AG08396 (cell line): ENCODE results near the gene SHMT2.

ENCODE experiments used
- DNase-seq: peaks from one replicate; pipeline ENCODE4 v3.0.0; 2012; ENCODE audit warnings: low spot score, mixed read lengths

SHMT2 gene

GRCh38 chr12:57215065-57215464 is 14.4 kb upstream of the SHMT2 start:
- no peak for DNase-seq

GRCh38 chr12:57215668-57216013 is 13.9 kb upstream of the SHMT2 start:
- peak; percentile 66 for DNase-seq

DNA sequence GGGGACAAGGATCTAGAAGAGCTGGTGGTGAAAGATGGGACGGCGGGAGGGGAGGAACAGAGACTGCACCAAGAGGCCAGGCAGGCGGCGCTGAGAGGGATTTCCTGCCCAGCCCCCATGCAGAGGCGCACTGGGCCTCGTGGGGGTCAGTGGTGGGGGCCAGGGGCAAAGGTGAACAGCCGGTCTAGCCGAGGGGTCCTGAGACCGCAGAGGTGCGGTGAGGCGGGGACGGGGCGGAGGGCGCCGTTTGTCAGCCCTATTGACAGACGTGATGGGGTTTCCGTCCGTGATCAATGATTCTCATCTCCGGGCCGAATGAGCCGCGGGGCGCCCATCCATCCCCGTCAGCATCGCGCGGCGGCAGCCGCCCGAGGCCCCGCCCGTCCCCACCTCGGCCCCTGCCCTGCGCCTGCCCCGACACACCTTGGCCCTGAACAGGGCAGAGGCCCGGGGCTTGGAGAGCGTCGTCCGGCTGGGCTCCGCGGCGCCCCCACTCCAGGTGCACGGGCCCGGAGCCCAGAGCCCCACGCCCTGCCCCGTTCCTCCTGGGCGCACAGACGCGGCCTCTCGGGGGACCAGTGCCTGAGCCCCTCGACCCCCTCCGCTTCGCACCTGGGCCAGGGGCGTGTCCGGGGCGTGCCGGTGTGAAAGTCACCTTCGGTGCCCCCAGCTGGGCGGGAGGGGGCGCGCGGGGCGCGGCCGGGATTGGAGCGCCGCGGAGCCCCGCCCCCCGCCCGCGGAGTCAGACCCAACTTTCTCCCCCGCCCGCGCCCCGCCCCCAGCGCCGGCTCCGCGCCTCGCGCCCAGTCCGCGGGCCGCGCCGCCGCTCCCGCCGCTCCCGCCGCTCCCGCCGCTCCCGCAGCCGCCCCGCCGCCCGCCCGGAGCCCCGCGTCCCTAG is 13.2 kb upstream of the SHMT2 start, which contains the start of gene NXPH4:
Gene NXPH4, plus strand, starts transcription at position 781 of the 898 bp plus-strand sequence. CDS start 176 bp downstream, outside the sequence.
- peak; percentile 71 for DNase-seq

- no peak for DNase-seq
These were observed 12.3 kb upstream of the SHMT2 start for GRCh38 chr12:57216921-57217879.

GRCh38 chr12:57218030-57218853 is 11.3 kb upstream of the SHMT2 start:
- DNase-seq: no peak

DNA sequence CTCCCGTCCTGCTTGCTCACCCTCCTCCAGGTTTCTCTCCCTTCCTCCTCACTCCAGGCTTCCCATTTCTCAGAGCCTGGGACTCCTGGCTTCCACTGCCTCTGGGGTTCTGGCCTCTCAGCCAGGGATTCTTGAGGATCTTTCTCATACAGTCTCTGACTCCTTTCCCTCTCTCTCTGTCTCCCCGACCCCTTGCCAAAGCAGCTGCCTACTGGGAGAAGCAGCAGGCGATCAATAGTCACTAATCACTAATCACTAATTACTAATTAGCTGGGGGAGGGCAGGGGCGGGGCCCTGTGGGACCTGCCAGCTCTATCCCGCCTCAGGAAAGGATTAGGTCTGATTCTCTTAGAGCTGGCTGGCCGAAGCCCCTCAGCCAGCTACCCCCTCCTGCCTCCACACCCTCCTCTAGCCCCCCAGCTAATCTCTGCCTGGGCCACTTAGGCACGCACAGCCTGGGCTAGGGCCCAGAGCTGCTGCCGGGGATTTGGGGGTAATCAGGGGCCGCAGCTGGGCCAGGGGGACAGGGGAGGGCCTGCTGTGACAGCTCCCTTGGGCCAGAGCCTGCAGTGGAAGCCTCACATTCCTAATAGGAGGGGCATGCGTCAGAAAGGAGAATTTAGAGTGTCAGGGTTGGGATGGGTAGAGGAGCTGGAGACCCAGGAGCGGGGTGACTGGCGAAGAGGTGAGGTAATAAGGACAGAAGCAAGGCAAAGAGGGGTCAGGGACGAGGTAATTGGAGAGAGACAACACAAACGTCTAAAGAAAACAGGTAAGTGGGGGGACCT is 10.1 kb upstream of the SHMT2 start:
- no peak for DNase-seq

- no peak for DNase-seq
These were observed 9.3 kb upstream of the SHMT2 start for GRCh38 chr12:57219993-57220754.

GRCh38 chr12:57220770-57221168 is 8.7 kb upstream of the SHMT2 start:
- no peak for DNase-seq

- DNase-seq: no peak
These were observed 8.2 kb upstream of the SHMT2 start for GRCh38 chr12:57221169-57221917.

- DNase-seq: no peak
These were observed 7.0 kb upstream of the SHMT2 start for GRCh38 chr12:57222286-57223190.

DNA sequence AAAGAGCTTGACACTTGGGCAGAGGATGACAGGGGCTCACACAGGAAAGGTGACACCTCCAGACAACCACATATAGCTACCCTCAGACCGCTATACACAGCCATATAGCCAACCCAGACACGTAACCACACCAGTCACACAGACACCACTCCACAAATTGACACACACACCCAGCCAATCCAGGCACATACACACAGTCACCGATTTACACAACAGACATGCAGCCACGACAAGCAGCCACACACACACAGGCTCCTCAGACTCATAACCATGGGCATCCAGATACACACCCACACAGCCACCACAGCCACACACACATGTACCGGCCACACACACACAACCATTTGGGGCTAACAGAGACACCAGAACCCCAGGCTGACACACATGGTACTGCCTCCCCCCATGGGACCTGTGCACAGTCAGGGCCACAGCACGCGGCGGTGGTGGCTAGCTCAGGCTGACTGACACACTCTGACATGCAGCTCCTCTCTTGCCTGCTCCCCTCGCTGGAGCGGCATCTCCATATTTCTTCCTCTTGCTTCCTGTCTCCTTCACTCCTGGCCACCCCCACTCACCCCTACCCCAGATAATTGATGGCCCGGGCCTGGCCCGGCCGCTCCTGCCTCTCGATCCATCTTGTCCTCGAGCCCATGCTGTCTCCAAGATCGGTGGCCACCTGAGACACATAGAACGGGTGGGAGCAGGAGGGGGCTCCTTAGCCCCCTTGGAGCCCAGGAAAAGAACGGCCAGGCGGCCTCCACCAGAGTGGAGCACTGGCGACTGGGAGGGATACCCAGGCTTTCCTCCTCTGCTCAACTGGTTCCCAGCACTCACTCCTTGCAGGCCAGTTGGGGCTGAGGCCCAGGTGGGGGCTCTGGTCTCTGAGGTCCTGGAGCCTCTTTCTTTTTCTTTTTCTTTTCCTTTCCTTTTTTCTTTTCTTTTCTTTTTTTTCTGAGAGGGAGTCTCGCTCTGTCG is 6.0 kb upstream of the SHMT2 start:
- DNase-seq: no peak

- DNase-seq: no peak
These were observed 5.1 kb upstream of the SHMT2 start for GRCh38 chr12:57224278-57224972.

GRCh38 chr12:57224973-57225679 is 4.4 kb upstream of the SHMT2 start:
- DNase-seq: no peak

GRCh38 chr12:57225680-57226210 is 3.8 kb upstream of the SHMT2 start:
- DNase-seq: no peak

- DNase-seq: no peak
These were observed 2.8 kb upstream of the SHMT2 start for GRCh38 chr12:57226588-57227314.
